Upper lobe of left lung (tissue), 4 donors: ENCODE measurements around the gene FKRP.

Experiments
- CTCF ChIP-seq, 6 experiments: fragments of 450-650 bp in 4 of 6; fragments of 200-600 bp in 2 of 6; sonication (generic) in 2 of 6; IDR thresholded peaks; one replicate each; pipeline ENCODE4 v1.5.1; 2016 to 2019; ENCODE audit warnings: antibody characterized with exemption in 6 of 6
- POLR2A ChIP-seq, 4 donors: fragments of 450-650 bp; IDR thresholded peaks; one replicate each; pipeline ENCODE4 v1.5.1; 2016 to 2017; ENCODE audit warnings: antibody characterized with exemption in 4 of 4, mild to moderate bottlenecking in 2 of 4
- POLR2AphosphoS5 ChIP-seq, 2 donors: sonication (generic); formaldehyde crosslinking; IDR thresholded peaks; one replicate each; pipeline ENCODE4 v1.5.1; 2017; ENCODE audit warnings: antibody characterized with exemption in 2 of 2

DNA sequence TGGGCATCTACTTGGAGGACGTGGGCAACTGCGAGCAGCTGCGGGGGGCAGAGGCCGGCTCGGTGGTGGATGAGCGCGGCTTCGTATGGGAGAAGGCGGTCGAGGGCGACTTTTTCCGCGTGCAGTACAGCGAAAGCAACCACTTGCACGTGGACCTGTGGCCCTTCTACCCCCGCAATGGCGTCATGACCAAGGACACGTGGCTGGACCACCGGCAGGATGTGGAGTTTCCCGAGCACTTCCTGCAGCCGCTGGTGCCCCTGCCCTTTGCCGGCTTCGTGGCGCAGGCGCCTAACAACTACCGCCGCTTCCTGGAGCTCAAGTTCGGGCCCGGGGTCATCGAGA is 10.7 kb downstream of the FKRP start:
- no peak for TF ChIP-seq CTCF (IDR thresholded peaks at IDR 0.05)
- no peak for TF ChIP-seq POLR2AphosphoS5 (IDR thresholded peaks at IDR 0.05)
- TF ChIP-seq POLR2A (IDR thresholded peaks at IDR 0.05): no peak
